Left colon (tissue), 2 donors: ENCODE results near the gene ETNK2. TPM values are rescaled to one million over a fixed set of nuclear protein-coding genes. Genes with fewer than 3 reads are reported as not detected.

Source experiments
- ATAC-seq: fragments of 200-7000 bp; cut with Tn5 transposase; one replicate; pipeline ENCODE4 v1.9.1; 2020; ENCODE audit warnings: mild to moderate bottlenecking, moderate library complexity
- DNase-seq, 2 donors: peaks; one replicate each; pipeline ENCODE4 v3.0.0-alpha.2; 2020
- intact Hi-C, 2 donors: fragments of 100-400 bp; cut with DNase I in 1 of 2; cut with micrococcal nuclease in 1 of 2; formaldehyde crosslinking; loops; one replicate each; pipeline versions ENCODE4 v1.11.2 to v1.14.0; 2022; cut with DNase I, micrococcal nuclease
- total RNA-seq, 2 donors: library from RNA; stranded (reverse); fragmentation: NEBNext Ultra II Directional; extraction: Animal tissue kit (Norgen Biotek cat#: 25700); gene quantifications; one replicate each; pipeline ENCODE4 v1.2.1, GENCODE V29; 2021
- donor health status: DM: no; HTN: no; CAD: no.
- donor health status: DM: yes; HTN: yes; CAD: no.

ETNK2 gene
- total RNA-seq, 2 donors from 2014 or later: 1.6 to 1.7 TPM

GRCh38 chr1:204152310-204153044 is 633 bp upstream of the ETNK2 start:
- intact Hi-C loops: no loop called here
- ATAC-seq (peak; percentile 31), DNase-seq (no peak)

GRCh38 chr1:204150702-204151551 is 917 bp downstream of the ETNK2 start:
- intact Hi-C loops: no loop called here
- DNase-seq: peak in 1 of 2 donors; percentile 11

GRCh38 chr1:204149635-204150565 is 1.9 kb downstream of the ETNK2 start:
- DNase-seq (no peak), ATAC-seq (no peak)
- intact Hi-C loops: no loop called here

More at GRCh38 chr1:204150702-204151551, 917 bp downstream of the ETNK2 start:
- no peak for ATAC-seq

- ATAC-seq: no peak
- intact Hi-C loops: no loop called here
- no peak for DNase-seq
Observed at GRCh38 chr1:204149107-204149506, 2.7 kb downstream of the ETNK2 start.

GRCh38 chr1:204147406-204148383 is 4.1 kb downstream of the ETNK2 start:
- ATAC-seq: no peak
- intact Hi-C loops: no loop called here
- DNase-seq: no peak

- ATAC-seq (no peak), DNase-seq (no peak)
- intact Hi-C loops: no loop called here
Observed at GRCh38 chr1:204146965-204147364, 4.9 kb downstream of the ETNK2 start.

- ATAC-seq: no peak
- intact Hi-C loops: no loop called here
- DNase-seq: no peak
Observed at GRCh38 chr1:204146309-204146708, 5.5 kb downstream of the ETNK2 start.

GRCh38 chr1:204145033-204145504 is 6.8 kb downstream of the ETNK2 start:
- no peak for ATAC-seq
- intact Hi-C loops: no loop called here

GRCh38 chr1:204143276-204144041 is 8.4 kb downstream of the ETNK2 start:
- ATAC-seq: no peak
- DNase-seq: no peak
- intact Hi-C loops: no loop called here

More at GRCh38 chr1:204145033-204145504, 6.8 kb downstream of the ETNK2 start:
- no peak for DNase-seq

GRCh38 chr1:204142032-204142974 is 9.5 kb downstream of the ETNK2 start:
- no peak for DNase-seq
- intact Hi-C loops: no loop called here
- ATAC-seq: no peak

GRCh38 chr1:204141131-204141530 is 10.7 kb downstream of the ETNK2 start:
- ATAC-seq (no peak), DNase-seq (no peak)
- intact Hi-C loops: no loop called here

- intact Hi-C loops: no loop called here
- ATAC-seq (no peak), DNase-seq (no peak)
Observed at GRCh38 chr1:204139952-204140351, 11.9 kb downstream of the ETNK2 start.

GRCh38 chr1:204139088-204139487 is 12.8 kb downstream of the ETNK2 start:
- intact Hi-C loops: no loop called here
- ATAC-seq: no peak
- no peak for DNase-seq

- DNase-seq: no peak
- ATAC-seq: no peak
- intact Hi-C loops: no loop called here
Observed at GRCh38 chr1:204136814-204137213, 15.0 kb downstream of the ETNK2 start.

GRCh38 chr1:204134103-204134502 is 17.7 kb downstream of the ETNK2 start:
- intact Hi-C loops: no loop called here
- DNase-seq (no peak), ATAC-seq (no peak)

- DNase-seq (no peak), ATAC-seq (no peak)
- intact Hi-C loops: no loop called here
Observed at GRCh38 chr1:204132718-204133117, 19.1 kb downstream of the ETNK2 start.
